ENCODE results near the gene ADM5. TPM values are rescaled to one million over a fixed set of nuclear protein-coding genes. Genes with fewer than 3 reads are reported as not detected.
A peak's percentile ranks its signal among the peaks of the same experiment; 100 is the strongest.

The ADM5 gene
- total RNA-seq, 1 donor from 2014 or later: 11.8 TPM

DNA sequence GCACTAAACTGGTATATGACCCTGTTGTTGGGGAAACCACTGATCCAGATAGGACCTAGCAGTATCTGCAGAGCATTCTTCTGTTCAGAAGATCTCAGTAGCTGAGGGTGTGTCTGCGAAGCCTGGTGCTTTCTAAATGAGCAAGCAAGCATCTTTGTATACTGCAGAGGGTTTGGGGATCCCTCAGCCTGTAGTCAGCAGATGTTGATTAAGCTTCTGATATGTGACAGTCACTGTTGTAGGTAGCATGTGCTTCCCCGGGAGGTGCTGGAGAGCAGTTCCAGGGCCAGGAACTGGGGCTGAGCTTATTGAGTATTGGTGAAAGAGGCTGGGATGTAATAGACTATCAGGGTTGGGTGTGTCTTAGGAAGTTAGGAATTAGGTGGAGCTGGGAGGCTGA lies 45.9 kb upstream of the ADM5 start:
- Mint-ChIP-seq H3K27me3 (ENCODE audit: low read depth) (peaks cover 16% of the 10 kb centered on the region), H3K36me3 (ENCODE audit: low read depth) (peaks cover 2% of the 10 kb centered on the region), H3K27ac (ENCODE audit: unreplicated experiment) (peak overlapping the region; percentile 89), H3K9me3 (no peaks in the 10 kb centered on the region), H3K4me1 (peaks cover 52% of the 10 kb centered on the region), H3K4me3 (peak overlapping the region; percentile 100)
- DNase-seq (ENCODE audit: low read depth, low spot score): no peak
- TF ChIP-seq, protein P1, sequence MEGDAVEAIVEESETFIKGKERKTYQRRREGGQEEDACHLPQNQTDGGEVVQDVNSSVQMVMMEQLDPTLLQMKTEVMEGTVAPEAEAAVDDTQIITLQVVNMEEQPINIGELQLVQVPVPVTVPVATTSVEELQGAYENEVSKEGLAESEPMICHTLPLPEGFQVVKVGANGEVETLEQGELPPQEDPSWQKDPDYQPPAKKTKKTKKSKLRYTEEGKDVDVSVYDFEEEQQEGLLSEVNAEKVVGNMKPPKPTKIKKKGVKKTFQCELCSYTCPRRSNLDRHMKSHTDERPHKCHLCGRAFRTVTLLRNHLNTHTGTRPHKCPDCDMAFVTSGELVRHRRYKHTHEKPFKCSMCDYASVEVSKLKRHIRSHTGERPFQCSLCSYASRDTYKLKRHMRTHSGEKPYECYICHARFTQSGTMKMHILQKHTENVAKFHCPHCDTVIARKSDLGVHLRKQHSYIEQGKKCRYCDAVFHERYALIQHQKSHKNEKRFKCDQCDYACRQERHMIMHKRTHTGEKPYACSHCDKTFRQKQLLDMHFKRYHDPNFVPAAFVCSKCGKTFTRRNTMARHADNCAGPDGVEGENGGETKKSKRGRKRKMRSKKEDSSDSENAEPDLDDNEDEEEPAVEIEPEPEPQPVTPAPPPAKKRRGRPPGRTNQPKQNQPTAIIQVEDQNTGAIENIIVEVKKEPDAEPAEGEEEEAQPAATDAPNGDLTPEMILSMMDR (conservative IDR thresholded peaks at IDR 0.05): no peak

DNA sequence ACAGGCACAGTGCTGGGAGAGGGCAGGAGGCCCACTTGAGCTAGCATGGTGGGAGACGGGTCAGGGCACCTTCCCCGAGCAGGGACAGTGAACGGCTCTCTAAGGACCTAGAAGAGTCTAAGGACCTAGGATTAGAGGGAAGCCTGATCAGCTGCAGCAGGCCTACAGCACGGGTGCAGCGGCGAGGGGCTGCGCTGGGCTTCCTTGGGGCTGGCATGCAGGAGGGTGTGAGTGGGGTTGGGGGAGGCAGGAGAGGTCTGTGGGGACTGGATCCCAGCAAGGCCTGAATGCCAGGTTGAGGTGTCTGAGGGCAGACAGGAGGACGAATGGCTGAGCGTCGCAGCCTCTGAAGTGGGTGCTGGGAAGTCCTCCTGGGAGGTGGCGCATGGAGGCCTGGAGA lies 43.8 kb upstream of the ADM5 start:
- Mint-ChIP-seq H3K36me3 (ENCODE audit: low read depth) (peaks cover 5% of the 10 kb centered on the region), H3K4me1 (peaks cover 34% of the 10 kb centered on the region), H3K27me3 (ENCODE audit: low read depth) (no peaks in the 10 kb centered on the region), H3K9me3 (no peaks in the 10 kb centered on the region), H3K4me3 (peak overlapping the region; percentile 19), H3K27ac (ENCODE audit: unreplicated experiment) (peak overlapping the region; percentile 50)
- TF ChIP-seq, protein P1 (conservative IDR thresholded peaks at IDR 0.05): no peak
- no peak for DNase-seq (ENCODE audit: low read depth, low spot score)

DNA sequence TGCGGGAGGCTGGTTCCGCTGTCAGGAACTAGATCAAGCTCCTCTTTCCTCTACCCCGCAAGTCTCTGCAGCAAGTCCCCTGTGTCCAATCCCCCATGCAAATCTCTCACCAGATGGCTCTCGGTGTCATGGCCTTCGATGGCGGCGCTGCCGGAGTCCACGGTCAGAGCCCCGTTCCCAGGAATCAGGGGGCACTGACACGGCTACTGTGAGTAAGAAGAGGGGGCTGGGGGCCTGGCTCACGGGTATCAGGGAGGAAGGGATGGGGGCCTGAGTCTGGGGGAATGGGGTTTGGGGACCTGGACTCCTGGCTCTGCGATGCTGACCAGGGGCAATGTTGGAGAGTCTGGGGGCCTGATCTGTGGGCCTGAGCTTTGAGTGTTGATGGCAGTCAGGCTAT lies 43.4 kb upstream of the ADM5 start:
- Mint-ChIP-seq H3K9me3 (no peaks in the 10 kb centered on the region), H3K27ac (ENCODE audit: unreplicated experiment) (no peak overlapping the region), H3K27me3 (ENCODE audit: low read depth) (no peaks in the 10 kb centered on the region), H3K4me1 (peaks cover 30% of the 10 kb centered on the region), H3K36me3 (ENCODE audit: low read depth) (peaks cover 5% of the 10 kb centered on the region), H3K4me3 (no peak overlapping the region)
- no peak for DNase-seq (ENCODE audit: low read depth, low spot score)
- TF ChIP-seq, protein P1 (conservative IDR thresholded peaks at IDR 0.05): no peak

DNA sequence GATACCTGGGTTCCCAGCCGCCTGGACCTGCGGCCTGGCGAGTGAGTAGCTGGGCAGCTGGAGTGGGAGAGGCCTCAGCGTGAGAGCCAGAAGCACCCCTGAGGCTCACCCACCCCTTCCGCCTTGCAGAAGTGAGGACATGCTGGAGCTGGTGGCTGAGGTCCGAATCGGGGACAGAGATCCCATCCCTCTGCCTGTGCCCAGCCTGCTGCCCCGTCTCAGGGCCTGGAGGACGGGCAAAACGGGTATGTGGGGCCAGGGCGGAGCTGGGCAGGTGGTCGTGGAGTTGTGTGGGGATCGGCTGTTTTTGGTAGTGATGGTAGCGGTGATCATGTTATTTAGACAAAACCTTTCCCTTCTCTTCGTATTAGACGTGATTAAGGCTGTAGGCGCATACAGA lies 42.8 kb upstream of the ADM5 start:
- peaks cover 5% of the 10 kb centered on the region for H3K36me3 Mint-ChIP-seq (ENCODE audit: low read depth)
- no peaks in the 10 kb centered on the region for H3K9me3 Mint-ChIP-seq
- no peak overlapping the region for H3K27ac Mint-ChIP-seq (ENCODE audit: unreplicated experiment)
- H3K27me3 Mint-ChIP-seq (ENCODE audit: low read depth): no peaks in the 10 kb centered on the region
- TF ChIP-seq, protein P1 (conservative IDR thresholded peaks at IDR 0.05): no peak
- H3K4me1 Mint-ChIP-seq: peaks cover 26% of the 10 kb centered on the region
- peak overlapping the region; percentile 61 for H3K4me3 Mint-ChIP-seq
- no peak for DNase-seq (ENCODE audit: low read depth, low spot score)

DNA sequence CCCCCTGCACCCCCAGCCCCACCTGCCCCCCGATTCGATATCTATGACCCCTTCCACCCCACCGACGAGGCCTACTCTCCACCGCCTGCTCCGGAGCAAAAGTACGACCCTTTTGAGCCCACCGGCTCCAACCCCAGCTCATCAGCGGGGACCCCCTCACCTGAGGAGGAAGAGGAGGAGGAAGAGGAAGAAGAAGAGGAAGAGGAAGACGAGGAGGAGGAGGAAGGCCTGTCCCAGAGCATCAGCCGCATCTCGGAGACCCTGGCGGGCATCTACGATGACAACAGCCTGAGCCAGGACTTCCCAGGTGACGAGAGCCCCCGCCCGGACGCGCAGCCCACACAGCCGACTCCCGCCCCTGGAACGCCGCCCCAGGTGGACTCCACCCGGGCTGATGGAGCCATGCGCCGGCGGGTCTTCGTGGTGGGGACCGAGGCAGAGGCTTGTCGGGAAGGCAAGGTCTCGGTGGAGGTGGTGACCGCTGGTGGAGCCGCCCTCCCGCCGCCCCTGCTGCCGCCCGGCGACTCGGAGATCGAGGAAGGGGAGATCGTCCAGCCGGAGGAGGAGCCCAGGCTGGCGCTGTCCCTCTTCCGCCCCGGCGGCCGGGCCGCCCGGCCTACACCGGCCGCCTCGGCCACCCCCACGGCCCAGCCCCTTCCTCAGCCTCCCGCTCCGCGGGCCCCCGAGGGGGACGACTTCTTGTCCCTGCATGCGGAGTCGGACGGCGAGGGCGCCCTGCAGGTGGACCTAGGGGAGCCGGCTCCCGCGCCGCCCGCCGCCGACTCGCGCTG lies 38.2 kb upstream of the ADM5 start:
- no peak for DNase-seq (ENCODE audit: low read depth, low spot score)

More for the DNA sequence above, 38.2 kb upstream of the ADM5 start:
- H3K4me1 Mint-ChIP-seq: no peaks in the 10 kb centered on the region
- no peaks in the 10 kb centered on the region for H3K9me3 Mint-ChIP-seq
- no peak overlapping the region for H3K27ac Mint-ChIP-seq (ENCODE audit: unreplicated experiment)
- no peaks in the 10 kb centered on the region for H3K27me3 Mint-ChIP-seq (ENCODE audit: low read depth)
- peaks cover 3% of the 10 kb centered on the region for H3K36me3 Mint-ChIP-seq (ENCODE audit: low read depth)
- no peak overlapping the region for H3K4me3 Mint-ChIP-seq
- TF ChIP-seq, protein P1 (conservative IDR thresholded peaks at IDR 0.05): no peak
